Choroid plexus epithelial cell (primary cell): Measurements from ENCODE around the gene STRADB.
A peak's percentile ranks its signal among the peaks of the same experiment; 100 is the strongest.

Source experiments
- DNase-seq: peaks from one replicate; pipeline ENCODE4 v3.0.0-alpha.2; 2010; ENCODE audit warnings: low read depth
- H3K4me3 ChIP-seq: 2 replicates; pipeline ENCODE4 v1.5.1; 2011; ENCODE audit warnings: low read depth, mild to moderate bottlenecking, control low read depth, low read length, moderate library complexity
- CTCF ChIP-seq: conservative IDR thresholded peaks from 2 replicates; pipeline ENCODE4 v1.5.1; 2011; ENCODE audit warnings: low read depth, mild to moderate bottlenecking, control low read depth, inconsistent platforms, low read length, moderate library complexity

Gene STRADB

GRCh38 chr2:201490291-201490690 lies 38.8 kb downstream of the STRADB start:
- DNase-seq = no peak
- H3K4me3 ChIP-seq = no peak overlapping the region
- no peak for TF ChIP-seq CTCF

- no peak overlapping the region for H3K4me3 ChIP-seq
- no peak for TF ChIP-seq CTCF
- DNase-seq = no peak
These were observed 45.2 kb downstream of the STRADB start for GRCh38 chr2:201496785-201497184.

GRCh38 chr2:201500534-201500933 lies 49.0 kb downstream of the STRADB start:
- no peak for TF ChIP-seq CTCF
- DNase-seq = peak; percentile 31
- H3K4me3 ChIP-seq = no peak overlapping the region

DNA sequence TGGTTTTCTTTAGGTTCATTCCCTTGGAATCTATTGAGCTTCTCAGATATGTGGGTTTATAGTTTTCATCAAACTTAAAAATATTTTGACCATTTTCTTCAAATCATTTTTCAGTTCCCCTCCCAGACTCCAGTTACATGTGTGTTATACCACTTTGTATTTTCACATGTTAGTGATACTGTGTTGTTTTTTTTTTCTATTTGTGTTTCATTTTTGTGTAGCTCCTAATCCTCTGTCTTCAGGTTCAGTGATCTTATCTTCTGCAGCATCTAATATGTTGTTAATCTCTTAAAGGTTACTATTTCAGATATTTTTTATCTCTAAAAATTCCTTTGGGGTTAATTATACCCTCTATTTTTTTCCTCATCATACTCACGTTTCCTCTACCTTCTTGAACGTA lies 51.2 kb downstream of the STRADB start:
- H3K4me3 ChIP-seq = no peak overlapping the region
- DNase-seq = no peak
- TF ChIP-seq CTCF = no peak

- DNase-seq = no peak
- no peak for TF ChIP-seq CTCF
These were observed 56.2 kb downstream of the STRADB start for GRCh38 chr2:201507725-201508124.

DNA sequence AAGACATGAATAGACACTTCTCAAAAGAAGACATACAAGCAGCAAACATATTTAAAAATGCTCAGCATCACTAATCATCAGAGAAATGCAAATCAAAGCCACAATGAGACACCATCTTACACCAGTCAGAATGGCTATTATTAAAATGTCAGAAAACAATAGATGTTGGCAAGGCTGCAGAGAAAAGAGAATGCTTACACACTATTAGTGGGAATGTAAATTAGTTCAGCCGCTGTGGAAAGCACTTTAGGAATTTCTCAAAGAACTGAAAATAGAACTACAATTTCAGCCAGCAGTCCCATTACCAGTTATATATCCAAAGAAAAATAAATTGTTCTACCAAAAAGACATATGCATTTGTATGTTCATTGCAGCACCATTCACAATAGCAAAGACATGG lies 61.7 kb downstream of the STRADB start:
- no peak overlapping the region for H3K4me3 ChIP-seq
- no peak for DNase-seq
- no peak for TF ChIP-seq CTCF

More at GRCh38 chr2:201507725-201508124, 56.2 kb downstream of the STRADB start:
- no peak overlapping the region for H3K4me3 ChIP-seq

DNA sequence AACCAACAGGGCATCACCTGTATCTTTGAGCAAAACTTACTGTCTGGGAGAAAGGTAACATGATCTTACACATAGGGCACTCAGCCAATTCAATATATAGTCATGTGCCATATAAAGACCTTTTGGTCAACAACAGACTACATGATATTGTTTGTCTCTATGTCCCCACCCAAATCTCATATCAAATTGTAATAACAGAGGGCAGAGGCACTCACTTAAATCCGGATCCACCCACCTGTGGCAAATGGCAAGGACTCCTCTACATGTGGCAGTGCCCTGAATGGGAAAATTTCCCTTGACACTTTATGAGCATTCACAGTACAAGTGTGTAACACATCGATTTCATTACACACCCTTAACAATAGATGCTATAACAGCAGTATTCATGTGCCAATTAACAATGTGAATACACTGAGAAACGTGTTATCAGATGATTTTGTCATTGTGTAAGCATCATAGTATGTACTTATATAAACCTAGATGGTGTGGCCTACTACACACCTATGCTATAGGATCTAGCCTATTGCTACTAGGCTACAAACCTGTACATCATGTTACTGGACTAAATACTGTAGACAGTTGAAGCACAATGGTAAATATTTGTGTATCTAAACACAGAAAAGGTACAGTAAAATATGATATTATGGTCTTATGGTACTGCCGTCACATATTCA lies 64.2 kb downstream of the STRADB start:
- no peak for TF ChIP-seq CTCF
- DNase-seq = no peak
- H3K4me3 ChIP-seq = no peak overlapping the region
